Thoracic aorta (tissue), 2 donors: Measurements from ENCODE around the gene ENTHD1. TPM values are rescaled to one million over a fixed set of nuclear protein-coding genes. Genes with fewer than 3 reads are reported as not detected.

Source experiments
- ATAC-seq: fragments of 150-250 bp; one replicate; pipeline ENCODE4 v1.8.0; 2017; ENCODE audit warnings: low read depth; ENCODE audit not compliant: insufficient number of reproducible peaks, low FRiP score
- DNase-seq: peaks from one replicate; pipeline ENCODE4 v3.0.0-alpha.2; 2020; ENCODE audit warnings: low spot score
- H3K27ac ChIP-seq, 2 donors: fragments of 200-600 bp; sonication (generic); 1 replicate in 1 of 2; 2 replicates in 1 of 2; pipeline ENCODE4 v1.5.1; 2016; ENCODE audit warnings: mild to moderate bottlenecking in 2 of 2, moderate library complexity in 2 of 2
- H3K27me3 ChIP-seq: fragments of 200-600 bp; sonication (generic); replicated peaks from 2 replicates; pipeline ENCODE4 v1.6.0; 2016; ENCODE audit warnings: mild to moderate bottlenecking; ENCODE audit not compliant: insufficient read depth
- H3K36me3 ChIP-seq: fragments of 200-600 bp; sonication (generic); one replicate; pipeline ENCODE4 v1.5.1; 2016
- H3K4me1 ChIP-seq, 2 donors: fragments of 200-600 bp; sonication (generic); 1 replicate in 1 of 2; 2 replicates in 1 of 2; pipeline versions ENCODE4 v1.5.1 to v1.6.0; 2016; ENCODE audit warnings: low read depth in 2 of 2, mild to moderate bottlenecking in 1 of 2; ENCODE audit not compliant: control insufficient read depth in 1 of 2
- H3K4me3 ChIP-seq: fragments of 200-600 bp; sonication (generic); 2 replicates; pipeline ENCODE4 v1.5.1; 2016; ENCODE audit warnings: mild to moderate bottlenecking
- H3K9me3 ChIP-seq: fragments of 200-600 bp; sonication (generic); 2 replicates; pipeline ENCODE4 v1.5.1; 2016
- total RNA-seq, 2 donors: library from RNA; depleted of rRNA; stranded (reverse); fragments of >200 nt; gene quantifications; one replicate each; pipeline versions ENCODE4 v1.1.0 to v1.2.3, GENCODE V29; 2016
- TF ChIP-seq, protein P1 (sequence below): fragments of 200-600 bp; sonication (generic); IDR thresholded peaks from one replicate; pipeline ENCODE4 v1.5.1; 2019; ENCODE audit warnings: antibody characterized with exemption

ENTHD1 gene
- total RNA-seq, 2 donors from 2014 or later: not detected

DNA sequence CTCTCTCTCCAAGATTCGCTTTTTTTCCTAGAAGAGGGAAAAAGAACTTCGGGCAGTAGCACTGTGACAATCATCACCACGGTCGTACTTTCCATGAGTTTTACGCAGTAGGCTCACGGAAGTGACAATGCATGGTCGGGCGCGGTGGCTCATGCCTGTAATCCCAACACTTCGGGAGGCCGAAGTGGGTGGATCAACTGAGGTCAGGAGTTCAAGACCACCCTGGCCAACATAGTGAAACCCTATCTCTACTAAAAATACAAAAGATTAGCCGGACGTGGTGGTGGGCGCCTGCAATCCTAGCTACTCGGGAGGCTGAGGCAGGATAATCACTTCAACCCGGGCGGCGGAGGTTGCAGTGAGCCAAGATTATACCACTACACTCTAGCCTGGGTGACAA is 30.7 kb upstream of the ENTHD1 start:
- H3K27ac ChIP-seq: no peak overlapping the region
- no peak for ATAC-seq
- no peaks in the 10 kb centered on the region for H3K9me3 ChIP-seq
- no peaks in the 10 kb centered on the region for H3K36me3 ChIP-seq
- TF ChIP-seq, protein P1, sequence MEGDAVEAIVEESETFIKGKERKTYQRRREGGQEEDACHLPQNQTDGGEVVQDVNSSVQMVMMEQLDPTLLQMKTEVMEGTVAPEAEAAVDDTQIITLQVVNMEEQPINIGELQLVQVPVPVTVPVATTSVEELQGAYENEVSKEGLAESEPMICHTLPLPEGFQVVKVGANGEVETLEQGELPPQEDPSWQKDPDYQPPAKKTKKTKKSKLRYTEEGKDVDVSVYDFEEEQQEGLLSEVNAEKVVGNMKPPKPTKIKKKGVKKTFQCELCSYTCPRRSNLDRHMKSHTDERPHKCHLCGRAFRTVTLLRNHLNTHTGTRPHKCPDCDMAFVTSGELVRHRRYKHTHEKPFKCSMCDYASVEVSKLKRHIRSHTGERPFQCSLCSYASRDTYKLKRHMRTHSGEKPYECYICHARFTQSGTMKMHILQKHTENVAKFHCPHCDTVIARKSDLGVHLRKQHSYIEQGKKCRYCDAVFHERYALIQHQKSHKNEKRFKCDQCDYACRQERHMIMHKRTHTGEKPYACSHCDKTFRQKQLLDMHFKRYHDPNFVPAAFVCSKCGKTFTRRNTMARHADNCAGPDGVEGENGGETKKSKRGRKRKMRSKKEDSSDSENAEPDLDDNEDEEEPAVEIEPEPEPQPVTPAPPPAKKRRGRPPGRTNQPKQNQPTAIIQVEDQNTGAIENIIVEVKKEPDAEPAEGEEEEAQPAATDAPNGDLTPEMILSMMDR: no peak
- DNase-seq: no peak
- H3K4me3 ChIP-seq: no peak overlapping the region
- H3K4me1 ChIP-seq: no peaks in the 10 kb centered on the region
- no peaks in the 10 kb centered on the region for H3K27me3 ChIP-seq

DNA sequence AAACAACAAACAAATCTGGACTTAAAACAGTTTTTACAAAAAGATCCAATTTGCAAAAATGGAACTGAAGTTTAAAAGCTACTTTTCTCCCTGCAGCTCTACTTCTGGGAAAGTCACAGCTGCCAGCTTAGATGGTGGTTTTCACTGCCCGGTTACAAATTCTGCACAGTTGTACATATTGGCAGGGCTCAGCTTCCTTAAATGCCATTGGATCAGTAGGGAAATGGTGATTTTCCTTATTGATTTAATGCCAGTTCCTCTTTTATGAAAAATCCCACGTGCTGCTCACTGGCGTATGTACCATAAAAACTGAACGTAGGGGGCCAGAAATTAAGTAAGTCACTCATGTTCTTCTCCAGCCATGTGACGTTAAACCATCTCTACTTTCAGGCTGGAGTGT is 30.1 kb upstream of the ENTHD1 start:
- Histone ChIP-seq H3K27ac (no peak overlapping the region), H3K27me3 (no peaks in the 10 kb centered on the region), H3K9me3 (no peaks in the 10 kb centered on the region), H3K4me1 (no peaks in the 10 kb centered on the region), H3K36me3 (no peaks in the 10 kb centered on the region), H3K4me3 (no peak overlapping the region)
- ATAC-seq: no peak
- TF ChIP-seq, protein P1: no peak
- no peak for DNase-seq

DNA sequence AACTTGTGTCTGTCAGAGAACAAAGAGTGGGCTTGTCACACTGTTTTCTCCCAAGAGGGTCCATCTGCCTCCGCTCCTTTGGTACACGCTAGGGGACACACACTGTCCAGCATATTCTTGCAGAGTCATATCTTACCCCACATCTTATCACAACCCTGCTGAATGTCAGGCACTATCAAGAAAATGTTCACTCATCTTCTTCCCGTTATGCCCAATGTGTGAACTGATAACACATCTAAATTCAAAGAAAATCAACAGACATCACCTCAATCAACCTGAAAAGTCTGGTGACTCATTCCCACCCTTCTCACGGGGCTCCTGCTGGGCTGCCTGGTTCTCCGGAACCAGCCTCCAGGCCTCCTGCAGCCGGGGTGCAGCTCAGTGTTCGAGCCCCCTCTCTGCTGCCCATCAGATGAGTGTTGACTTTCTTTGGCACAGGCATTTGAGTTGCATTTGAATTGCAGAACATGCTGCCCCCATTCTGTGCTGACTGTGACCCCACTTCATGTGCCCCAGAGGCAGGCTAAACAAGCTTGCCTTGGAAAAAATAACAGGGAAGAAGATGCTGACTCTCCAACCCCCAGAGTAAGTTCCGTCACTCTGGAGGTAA is 26.7 kb upstream of the ENTHD1 start:
- ATAC-seq (no peak), DNase-seq (no peak)
- H3K9me3 ChIP-seq: no peaks in the 10 kb centered on the region
- TF ChIP-seq, protein P1: no peak
- no peak overlapping the region for H3K4me3 ChIP-seq
- H3K36me3 ChIP-seq: no peaks in the 10 kb centered on the region
- no peak overlapping the region for H3K27ac ChIP-seq
- no peaks in the 10 kb centered on the region for H3K27me3 ChIP-seq
- H3K4me1 ChIP-seq: peaks cover 0 to 5% of the 10 kb centered on the region in 2 donors

DNA sequence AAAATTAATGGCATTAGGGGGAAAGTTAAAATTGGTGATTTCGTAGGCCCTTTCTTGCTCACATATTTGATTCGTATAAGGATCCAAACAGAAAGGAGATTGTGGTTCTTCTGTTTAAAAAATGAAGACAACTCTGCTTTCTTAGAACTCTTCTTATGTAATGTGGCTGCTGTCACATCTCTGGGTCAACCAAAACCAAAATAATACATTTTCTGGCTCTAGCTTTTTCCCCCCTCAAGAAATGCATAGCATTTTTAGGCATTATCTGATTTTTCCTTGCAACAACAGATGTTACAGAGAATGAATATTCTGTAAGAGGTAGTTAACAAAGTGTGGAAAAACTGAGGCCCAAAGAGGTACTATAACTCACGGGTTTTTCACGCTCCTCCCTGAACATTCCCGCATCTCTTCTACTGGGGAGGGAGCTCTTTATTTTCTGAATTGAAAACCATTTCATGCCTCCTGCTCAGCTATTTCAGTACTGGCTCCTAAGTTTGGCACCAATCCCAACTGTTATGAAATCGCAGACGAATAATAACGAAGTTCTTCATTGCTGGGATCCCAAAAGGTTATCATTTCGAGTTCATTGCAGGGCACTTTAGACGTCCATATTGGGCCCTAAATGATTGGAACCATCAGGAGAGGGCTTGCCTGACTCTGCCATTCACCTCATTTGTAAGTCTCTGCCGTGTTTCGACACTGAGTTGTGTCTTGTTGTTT is 24.4 kb upstream of the ENTHD1 start:
- H3K4me1 ChIP-seq: peaks cover 0 to 5% of the 10 kb centered on the region in 2 donors
- ATAC-seq (no peak), DNase-seq (no peak)
- no peaks in the 10 kb centered on the region for H3K9me3 ChIP-seq
- TF ChIP-seq, protein P1: no peak
- H3K27me3 ChIP-seq: no peaks in the 10 kb centered on the region
- H3K36me3 ChIP-seq: no peaks in the 10 kb centered on the region
- no peak overlapping the region for H3K4me3 ChIP-seq
- H3K27ac ChIP-seq: no peak overlapping the region

DNA sequence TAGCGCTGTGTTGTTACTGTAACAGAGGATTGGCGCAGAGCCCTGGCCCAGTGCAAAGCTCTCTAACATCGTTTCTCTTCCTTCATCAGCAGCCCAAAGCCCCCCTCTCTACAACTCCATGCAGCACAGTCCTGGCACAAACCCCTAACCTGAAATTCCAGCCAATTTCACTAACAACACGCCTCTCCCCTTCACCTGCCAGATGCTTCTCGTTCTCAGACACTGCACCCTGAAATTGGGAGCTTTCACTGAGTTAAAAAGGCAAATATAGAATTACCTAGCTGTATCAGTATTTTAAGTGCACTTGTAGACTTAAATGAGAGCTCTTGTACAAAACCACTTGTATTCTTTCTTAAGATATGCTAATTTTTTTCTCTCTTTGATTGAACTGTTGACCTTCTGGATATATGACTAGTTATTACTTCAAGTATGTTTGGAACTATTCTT is 23.7 kb upstream of the ENTHD1 start:
- H3K27me3 ChIP-seq: no peaks in the 10 kb centered on the region
- peaks cover 0 to 5% of the 10 kb centered on the region in 2 donors for H3K4me1 ChIP-seq
- H3K27ac ChIP-seq: no peak overlapping the region
- H3K9me3 ChIP-seq: no peaks in the 10 kb centered on the region
- ATAC-seq: no peak
- H3K4me3 ChIP-seq: no peak overlapping the region
- TF ChIP-seq, protein P1: no peak
- no peak for DNase-seq
- no peaks in the 10 kb centered on the region for H3K36me3 ChIP-seq
